Measurements from ENCODE around the gene RBPMS2.
A peak's percentile ranks its signal among the peaks of the same experiment; 100 is the strongest.

DNA sequence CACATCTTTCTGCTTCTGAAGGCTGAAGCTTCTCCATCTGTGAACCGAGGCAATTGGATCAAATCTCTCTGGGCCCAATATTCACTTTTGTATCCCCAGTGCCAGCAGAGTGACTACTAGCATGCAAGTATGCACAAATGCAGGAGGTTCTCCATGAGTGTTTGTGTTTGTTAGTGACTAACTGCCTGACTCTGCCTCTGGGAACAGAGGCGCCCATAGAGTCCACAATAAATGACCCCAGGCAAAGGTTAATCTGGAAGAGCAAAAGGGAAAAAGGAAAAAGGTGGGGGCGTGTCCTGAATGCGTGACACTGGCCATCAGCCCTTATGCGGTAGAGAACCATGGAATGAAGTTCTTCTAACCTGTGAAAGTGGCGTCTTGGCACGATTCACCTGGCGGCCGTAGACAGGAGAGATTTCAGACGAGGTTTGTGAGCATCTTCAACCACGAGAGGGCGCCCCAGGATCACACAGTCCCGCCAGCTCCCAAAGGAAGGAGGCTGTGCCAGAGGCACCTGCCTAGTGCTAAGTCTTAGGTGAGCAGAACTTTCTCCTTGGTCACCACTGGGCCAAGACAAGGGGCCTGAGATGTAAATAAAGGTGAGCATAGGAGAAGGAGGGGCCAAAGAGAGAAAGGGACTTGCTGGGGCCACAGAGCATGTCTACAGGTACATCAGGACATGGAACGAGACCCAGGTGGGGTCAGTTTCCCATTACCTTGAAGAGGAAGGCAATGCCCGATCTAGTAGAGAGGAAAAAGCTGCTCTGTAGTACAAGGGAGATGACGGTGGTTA is 44.2 kb downstream of the RBPMS2 start:
- TF ChIP-seq, protein P1, sequence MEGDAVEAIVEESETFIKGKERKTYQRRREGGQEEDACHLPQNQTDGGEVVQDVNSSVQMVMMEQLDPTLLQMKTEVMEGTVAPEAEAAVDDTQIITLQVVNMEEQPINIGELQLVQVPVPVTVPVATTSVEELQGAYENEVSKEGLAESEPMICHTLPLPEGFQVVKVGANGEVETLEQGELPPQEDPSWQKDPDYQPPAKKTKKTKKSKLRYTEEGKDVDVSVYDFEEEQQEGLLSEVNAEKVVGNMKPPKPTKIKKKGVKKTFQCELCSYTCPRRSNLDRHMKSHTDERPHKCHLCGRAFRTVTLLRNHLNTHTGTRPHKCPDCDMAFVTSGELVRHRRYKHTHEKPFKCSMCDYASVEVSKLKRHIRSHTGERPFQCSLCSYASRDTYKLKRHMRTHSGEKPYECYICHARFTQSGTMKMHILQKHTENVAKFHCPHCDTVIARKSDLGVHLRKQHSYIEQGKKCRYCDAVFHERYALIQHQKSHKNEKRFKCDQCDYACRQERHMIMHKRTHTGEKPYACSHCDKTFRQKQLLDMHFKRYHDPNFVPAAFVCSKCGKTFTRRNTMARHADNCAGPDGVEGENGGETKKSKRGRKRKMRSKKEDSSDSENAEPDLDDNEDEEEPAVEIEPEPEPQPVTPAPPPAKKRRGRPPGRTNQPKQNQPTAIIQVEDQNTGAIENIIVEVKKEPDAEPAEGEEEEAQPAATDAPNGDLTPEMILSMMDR (optimal IDR thresholded peaks at IDR 0.05 in 1 of 3, IDR thresholded peaks at IDR 0.05 in 1 of 3, conservative IDR thresholded peaks at IDR 0.05 in 1 of 3; ENCODE audit: extremely low read depth in 1 of 3, insufficient read depth in 2 of 3, low read length in 3 of 3) = peak; percentile 90 to 93 (median 90)
- TF ChIP-seq EZH2 (IDR thresholded peaks at IDR 0.05; ENCODE audit: low read length) = no peak

All from keratinocyte (primary cell).